GM20431 (cell line): ENCODE measurements around the gene FGF22.
"Not testable (repeated sequence)": the region's sequence is repeated elsewhere in the genome, so short reads cannot be mapped to it uniquely, and the experiment has no call there.

ENCODE experiments used
- in situ Hi-C: fragments of 300-500 bp; cut with MseI, MboI; formaldehyde crosslinking; loops from one replicate; pipeline ENCODE4 v1.15.0; 2020; ENCODE audit warnings: low sequenced_read_pairs; ENCODE audit not compliant: unreplicated experiment

The FGF22 gene

GRCh38 chr19:605061-605971 lies 34.4 kb upstream of the FGF22 start:
- in situ Hi-C loops: not testable (repeated sequence)

DNA sequence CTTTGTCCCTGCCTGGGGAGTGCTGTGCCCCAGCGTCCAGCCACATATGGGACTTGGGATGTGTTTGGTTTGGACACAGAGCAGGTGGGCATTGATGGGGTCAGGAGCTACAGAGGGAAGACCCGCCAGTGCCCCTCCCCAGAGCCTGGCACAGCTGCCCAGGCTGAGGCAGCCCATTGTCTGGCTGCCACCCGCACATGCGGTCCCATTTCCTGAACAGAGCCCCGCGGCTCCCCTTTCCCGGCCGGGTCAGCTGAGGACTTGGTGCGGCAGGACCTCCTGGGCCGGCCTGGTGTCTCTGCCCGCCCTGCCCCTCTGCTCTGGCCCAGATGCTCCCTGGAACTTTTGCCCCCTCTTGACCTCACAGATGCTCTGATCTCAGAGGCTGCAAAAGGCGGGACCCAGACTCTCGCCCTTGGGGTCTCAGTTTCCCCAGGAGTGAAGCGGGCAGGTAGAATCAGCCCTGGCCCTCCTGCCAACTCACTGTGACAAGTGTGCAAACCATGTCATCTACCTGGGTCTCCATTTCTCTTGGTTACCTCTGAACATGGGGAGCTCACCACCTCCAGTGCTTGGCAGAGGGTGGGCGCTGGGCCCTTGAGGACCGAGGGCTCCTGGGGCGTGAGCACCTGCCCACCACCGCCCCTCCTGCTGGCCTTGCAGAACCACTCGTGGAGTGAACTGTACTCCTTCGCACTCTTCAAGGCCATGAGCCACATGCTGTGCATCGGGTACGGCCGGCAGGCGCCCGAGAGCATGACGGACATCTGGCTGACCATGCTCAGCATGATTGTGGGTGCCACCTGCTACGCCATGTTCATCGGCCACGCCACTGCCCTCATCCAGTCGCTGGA lies 32.2 kb upstream of the FGF22 start:
- in situ Hi-C loops: no loop called here

DNA sequence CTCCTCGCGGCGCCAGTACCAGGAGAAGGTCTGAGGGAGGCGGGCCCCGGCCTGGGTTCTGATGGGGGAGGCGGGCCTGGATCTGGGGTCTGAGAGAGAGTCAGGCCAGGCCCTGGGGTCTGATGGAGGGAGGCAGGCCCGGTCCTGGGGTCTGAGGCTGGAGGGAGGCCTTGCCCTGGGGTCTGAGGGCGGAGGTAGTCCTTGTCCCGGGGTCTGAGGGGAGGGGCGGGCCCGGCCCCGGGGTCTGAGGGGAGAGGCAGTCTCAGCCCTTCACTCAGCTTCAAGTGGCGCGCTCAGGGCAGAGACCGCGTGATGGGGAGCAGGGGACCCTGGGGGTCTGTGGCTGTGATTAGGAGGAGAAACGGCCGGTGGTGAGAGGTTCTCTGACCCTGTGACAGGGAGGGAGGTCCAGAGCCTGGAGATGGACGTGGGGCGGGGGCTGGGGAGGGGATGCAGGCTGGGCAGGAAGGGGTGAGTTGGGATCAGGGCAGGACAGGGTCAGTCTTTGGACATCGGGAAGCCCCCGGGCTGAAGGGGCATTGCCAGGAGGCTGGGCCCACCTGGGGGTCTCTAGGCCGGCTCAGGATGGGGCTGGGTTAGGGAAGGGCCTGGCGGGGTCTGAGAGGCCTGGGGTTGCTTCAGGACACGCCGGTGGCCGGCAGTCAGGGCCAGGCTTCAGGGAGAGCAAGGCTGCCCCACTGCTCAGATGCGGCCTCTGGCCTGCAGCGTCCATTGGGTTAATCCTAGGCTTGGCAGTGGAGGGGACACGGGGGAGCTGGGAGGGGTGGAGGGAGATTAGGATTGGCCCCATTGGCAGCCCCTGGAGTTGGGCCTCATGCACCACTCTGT lies 31.3 kb upstream of the FGF22 start:
- in situ Hi-C loops: no loop called here

DNA sequence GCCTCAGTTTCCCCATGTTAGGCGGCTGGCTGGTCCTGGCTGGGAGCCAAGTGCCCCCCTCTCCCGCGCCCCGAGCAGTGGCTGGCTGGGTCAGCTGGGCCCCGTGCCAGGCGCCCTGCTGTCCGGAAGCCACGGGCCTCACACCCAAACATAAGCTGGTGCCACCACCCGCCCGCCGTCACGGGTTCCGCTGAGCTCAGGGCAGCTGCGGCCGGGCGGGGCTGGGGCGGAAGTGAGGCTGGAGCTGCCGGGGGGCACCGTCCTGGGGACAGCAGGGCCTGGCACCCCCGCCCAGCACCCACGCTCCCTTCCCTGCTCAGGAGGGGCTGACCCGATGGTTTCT lies 30.7 kb upstream of the FGF22 start:
- in situ Hi-C loops: no loop called here

GRCh38 chr19:610071-610800 lies 29.4 kb upstream of the FGF22 start:
- in situ Hi-C loops: no loop called here

DNA sequence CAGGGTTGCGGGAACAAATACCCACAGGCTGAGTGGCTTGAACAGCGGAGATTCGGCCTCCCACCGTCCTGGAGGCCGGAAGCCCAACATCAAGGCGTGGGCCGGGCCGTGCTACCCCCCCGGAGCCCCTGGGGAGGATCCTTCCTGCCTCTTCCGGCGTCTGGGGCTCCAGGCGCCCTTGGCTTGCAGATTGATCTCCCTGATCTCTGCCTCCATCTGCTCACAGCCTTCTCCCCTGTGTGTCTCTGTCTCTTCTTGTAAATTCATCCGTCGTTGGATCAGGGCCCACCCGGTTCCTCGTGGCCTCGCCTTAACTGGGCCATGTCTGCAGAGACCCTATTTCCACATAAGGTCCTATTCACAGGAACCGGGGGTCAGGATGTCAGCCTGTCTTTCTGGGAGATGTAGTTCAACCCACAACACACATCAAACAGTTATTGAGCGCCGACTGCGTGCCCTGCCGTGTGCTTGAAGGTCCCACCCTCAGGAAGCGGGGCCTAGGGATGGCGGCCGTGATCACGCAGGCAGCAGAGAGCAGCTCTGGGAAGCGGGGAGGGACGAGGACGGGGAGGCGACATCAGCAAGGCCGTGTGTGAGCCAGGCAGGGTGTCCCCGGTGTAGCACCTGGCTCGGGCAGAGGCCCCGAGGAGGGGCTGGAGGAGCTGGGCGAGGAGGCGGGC lies 28.7 kb upstream of the FGF22 start:
- in situ Hi-C loops: no loop called here

GRCh38 chr19:611481-611868 lies 28.2 kb upstream of the FGF22 start:
- in situ Hi-C loops: no loop called here

- in situ Hi-C loops: no loop called here
These were observed 26.7 kb upstream of the FGF22 start for GRCh38 chr19:612941-613340.

GRCh38 chr19:613732-614567 lies 25.7 kb upstream of the FGF22 start:
- in situ Hi-C loops: no loop called here

DNA sequence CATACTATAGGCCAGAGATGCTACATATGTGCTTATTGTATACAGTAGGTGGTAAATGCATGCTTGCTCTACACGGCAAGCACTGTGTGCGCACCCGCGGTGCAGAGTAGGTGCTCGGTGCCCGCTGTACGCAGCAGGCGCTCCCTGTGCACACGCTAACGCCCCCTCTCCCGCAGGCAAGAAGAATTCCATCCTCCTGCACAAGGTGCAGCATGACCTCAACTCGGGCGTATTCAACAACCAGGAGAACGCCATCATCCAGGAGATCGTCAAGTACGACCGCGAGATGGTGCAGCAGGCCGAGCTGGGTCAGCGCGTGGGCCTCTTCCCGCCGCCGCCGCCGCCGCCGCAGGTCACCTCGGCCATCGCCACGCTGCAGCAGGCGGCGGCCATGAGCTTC lies 24.1 kb upstream of the FGF22 start:
- in situ Hi-C loops: no loop called here

GRCh38 chr19:616062-616700 lies 23.5 kb upstream of the FGF22 start:
- in situ Hi-C loops: no loop called here

GRCh38 chr19:616747-617526 lies 22.7 kb upstream of the FGF22 start:
- in situ Hi-C loops: no loop called here

DNA sequence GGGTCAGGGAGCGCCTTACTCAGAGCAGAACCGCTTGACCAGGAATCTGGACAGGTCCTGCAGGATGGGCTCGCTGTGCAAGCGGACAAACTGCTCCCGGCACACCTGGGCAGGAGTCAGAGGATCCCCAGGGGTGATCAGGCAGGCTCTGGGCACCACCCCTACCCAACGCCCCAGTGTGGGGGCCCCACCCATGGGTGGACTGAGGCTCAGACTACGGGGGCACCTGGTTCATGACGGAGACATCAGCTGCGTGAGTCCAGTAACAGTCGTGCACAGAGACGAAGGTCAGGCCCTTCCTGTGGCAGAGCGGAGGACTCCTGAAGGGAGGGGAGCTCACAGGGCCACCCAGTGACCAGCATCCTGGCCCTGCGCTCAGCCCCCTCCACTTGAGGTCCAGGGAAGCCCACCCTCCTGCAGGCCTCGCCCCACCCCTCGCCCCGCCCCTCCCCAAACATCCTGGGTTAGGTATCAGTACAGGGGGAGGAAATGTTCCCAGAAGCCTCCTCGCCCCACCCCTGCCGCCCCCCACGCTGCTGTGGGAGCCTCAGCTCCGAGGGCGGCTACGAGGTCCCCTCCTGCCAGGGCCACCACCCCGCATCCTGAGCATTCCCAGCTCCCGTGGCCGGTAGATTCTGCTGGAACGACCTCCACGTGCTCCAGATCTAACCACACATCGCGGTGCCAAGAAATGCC lies 22.0 kb upstream of the FGF22 start:
- in situ Hi-C loops: no loop called here

GRCh38 chr19:618247-618619 lies 21.4 kb upstream of the FGF22 start:
- in situ Hi-C loops: no loop called here

DNA sequence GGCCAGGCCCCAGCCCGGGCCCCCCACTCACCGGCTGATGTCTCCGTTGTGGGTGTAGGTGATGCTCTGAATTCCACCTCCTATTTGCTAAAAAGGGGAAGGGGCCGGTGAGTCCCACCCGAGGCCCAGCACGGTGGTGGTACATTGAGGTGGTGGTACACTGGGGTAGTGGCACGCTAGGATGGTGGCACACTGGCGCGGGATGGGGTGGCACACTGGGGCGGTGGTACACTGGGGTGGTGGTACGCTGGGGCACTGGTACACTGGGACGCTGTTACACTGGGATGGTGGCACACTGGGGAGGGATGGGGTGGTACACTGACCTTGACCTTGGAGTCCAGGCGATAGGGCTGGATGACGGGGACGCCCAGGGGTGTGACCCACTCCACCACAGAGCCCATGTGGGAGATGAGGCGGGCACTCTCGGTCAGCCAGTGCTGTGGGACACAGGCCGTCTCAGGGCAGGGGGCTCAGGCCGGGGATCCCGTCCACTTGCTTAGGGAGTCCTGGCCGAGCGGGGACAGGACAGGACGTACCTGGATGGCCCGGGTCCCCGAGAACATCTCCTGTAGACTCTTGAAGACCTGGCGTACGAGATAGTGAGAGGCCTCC lies 20.9 kb upstream of the FGF22 start:
- in situ Hi-C loops: no loop called here

DNA sequence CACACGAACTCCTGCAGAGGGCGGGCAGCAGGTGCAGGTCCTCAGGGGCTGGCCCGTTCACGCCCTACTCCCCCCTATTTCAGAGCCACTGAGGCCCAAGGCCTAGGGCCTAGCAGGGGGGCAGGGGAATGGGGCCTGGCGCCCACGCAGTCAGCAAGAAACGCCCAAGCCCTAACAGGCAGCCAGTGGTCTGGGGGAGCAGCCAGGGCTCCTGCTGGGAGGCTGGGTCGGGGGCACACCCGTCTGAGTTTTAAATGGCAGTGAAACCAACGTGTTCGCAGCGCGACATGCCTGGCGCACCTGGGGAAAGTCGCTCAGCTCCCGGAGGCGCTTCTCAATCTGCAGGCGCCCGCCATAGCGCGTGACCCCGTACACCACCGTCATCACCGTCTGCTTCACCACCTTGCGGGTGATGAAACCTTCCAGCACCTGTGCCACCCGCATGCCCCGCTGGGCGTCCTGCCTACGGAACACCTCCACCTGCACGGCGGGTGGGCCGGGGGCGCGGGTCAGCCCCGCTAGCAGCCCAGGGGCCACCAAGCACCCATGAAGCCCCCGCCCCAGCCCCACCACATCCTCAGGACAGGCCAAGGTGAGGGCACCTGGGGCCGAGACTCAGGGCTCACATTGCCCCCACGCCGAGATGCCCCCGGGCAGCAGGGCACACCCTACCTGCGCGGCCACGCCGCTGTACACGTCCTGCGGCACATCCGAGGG lies 20.2 kb upstream of the FGF22 start:
- in situ Hi-C loops: no loop called here
